Transverse colon (tissue), 4 donors: ENCODE results near the gene FAM114A2. TPM values are rescaled to one million over a fixed set of nuclear protein-coding genes. Genes with fewer than 3 reads are reported as not detected.

ENCODE experiments used
- DNase-seq: peaks from one replicate; pipeline ENCODE4 v3.0.0-alpha.2; 2019
- H3K27ac ChIP-seq, 4 donors: fragments of 200-600 bp; sonication (generic); 2 replicates each; pipeline ENCODE4 v1.5.1; 2016 to 2018; ENCODE audit warnings: inconsistent platforms in 4 of 4
- H3K27me3 ChIP-seq: fragments of 200-600 bp; sonication (generic); 2 replicates; pipeline ENCODE4 v1.5.1; 2017; ENCODE audit warnings: inconsistent platforms
- H3K36me3 ChIP-seq, 4 donors: fragments of 200-600 bp; sonication (generic); 2 replicates each; pipeline ENCODE4 v1.5.1; 2017 to 2019; ENCODE audit warnings: inconsistent platforms in 4 of 4
- H3K4me1 ChIP-seq, 4 donors: fragments of 200-600 bp; sonication (generic); 2 replicates each; pipeline ENCODE4 v1.5.1; 2017 to 2020; ENCODE audit warnings: inconsistent platforms in 4 of 4
- H3K4me3 ChIP-seq, 4 donors: fragments of 200-600 bp; sonication (generic); 1 replicate in 1 of 4; 2 replicates in 3 of 4; pipeline versions ENCODE4 v1.5.1 to v1.6.1; 2017 to 2019; ENCODE audit warnings: inconsistent platforms in 4 of 4
- H3K9me3 ChIP-seq, 2 donors: fragments of 200-600 bp; sonication (generic); 2 replicates each; pipeline ENCODE4 v1.5.1; 2017 to 2019; ENCODE audit warnings: inconsistent platforms in 2 of 2
- EP300 ChIP-seq: sonication (generic); formaldehyde crosslinking; IDR thresholded peaks from one replicate; pipeline ENCODE4 v1.6.1; 2017; ENCODE audit warnings: antibody characterized with exemption, low read depth
- POLR2A ChIP-seq: fragments of 450-650 bp; IDR thresholded peaks from one replicate; pipeline ENCODE4 v1.6.1; 2016; ENCODE audit warnings: antibody characterized with exemption, mild to moderate bottlenecking, moderate library complexity
- POLR2AphosphoS5 ChIP-seq, 3 donors: sonication (generic); formaldehyde crosslinking; IDR thresholded peaks; one replicate each; pipeline ENCODE4 v1.6.1; 2016; ENCODE audit warnings: antibody characterized with exemption in 3 of 3
- WGBS, 2 donors: methylation state at CpG; one replicate each; pipeline ENCODE4 v1.1.5; 2018; ENCODE audit warnings: low coverage in 1 of 2; 5-methylcytosine and 5-hydroxymethylcytosine counted together
- in situ Hi-C, 4 donors: fragments of 200-750 bp; cut with MboI; loops; one replicate each; pipeline versions ENCODE4 v1.15.0 to v1.15.1; 2017; ENCODE audit warnings: low sequenced_read_pairs in 3 of 4, low pct_ligation_motif_present in 1 of 4, low pct_unique_long_range_greater_than_20kb in 1 of 4
- intact Hi-C: fragments of 100-400 bp; cut with DNase I; formaldehyde crosslinking; loops from one replicate; pipeline ENCODE4 v1.15.1; 2023; ENCODE audit warnings: low total_unique reads
- total RNA-seq, 4 donors: library from RNA; depleted of rRNA; stranded (reverse); fragments of >200 nt; gene quantifications; one replicate each; pipeline ENCODE4 v1.1.0, GENCODE V29; 2016
- TF ChIP-seq, protein P1 (sequence below), 5 experiments: fragments of 200-600 bp in 3 of 5; fragments of 450-650 bp in 2 of 5; sonication (generic) in 3 of 5; IDR thresholded peaks; 1 replicate in 2 of 5; 2 replicates in 3 of 5; pipeline ENCODE4 v1.5.1; 2016 to 2017; ENCODE audit warnings: antibody characterized with exemption in 5 of 5, inconsistent platforms in 3 of 5, mild to moderate bottlenecking in 2 of 5, moderate library complexity in 1 of 5

Gene FAM114A2
- total RNA-seq, 4 donors from 2014 or later, result 4.5 to 18.0 (median 10.6) TPM

- 60 to 66% methylated on average over 1 to 6 of the region's 6 CpGs for WGBS, 2 donors
These were observed 20.3 kb upstream of the FAM114A2 start for GRCh38 chr5:154059039-154059430.

GRCh38 chr5:154058055-154059038 lies 19.6 kb upstream of the FAM114A2 start:
- Histone ChIP-seq H3K9me3 (no peaks in the 10 kb centered on the region), H3K4me3 (no peak overlapping the region), H3K27me3 (no peaks in the 10 kb centered on the region), H3K36me3 (peaks cover 0 to 15% (median 0%) of the 10 kb centered on the region in 4 donors), H3K27ac (no peak overlapping the region), H3K4me1 (peaks cover 0 to 4% (median 2%) of the 10 kb centered on the region in 4 donors)
- in situ Hi-C loops (no loop called here), intact Hi-C loops (no loop called here)
- 64 to 82% methylated on average over 4 to 10 of the region's 10 CpGs for WGBS, 2 donors
- no peak for TF ChIP-seq POLR2A
- TF ChIP-seq, protein P1, sequence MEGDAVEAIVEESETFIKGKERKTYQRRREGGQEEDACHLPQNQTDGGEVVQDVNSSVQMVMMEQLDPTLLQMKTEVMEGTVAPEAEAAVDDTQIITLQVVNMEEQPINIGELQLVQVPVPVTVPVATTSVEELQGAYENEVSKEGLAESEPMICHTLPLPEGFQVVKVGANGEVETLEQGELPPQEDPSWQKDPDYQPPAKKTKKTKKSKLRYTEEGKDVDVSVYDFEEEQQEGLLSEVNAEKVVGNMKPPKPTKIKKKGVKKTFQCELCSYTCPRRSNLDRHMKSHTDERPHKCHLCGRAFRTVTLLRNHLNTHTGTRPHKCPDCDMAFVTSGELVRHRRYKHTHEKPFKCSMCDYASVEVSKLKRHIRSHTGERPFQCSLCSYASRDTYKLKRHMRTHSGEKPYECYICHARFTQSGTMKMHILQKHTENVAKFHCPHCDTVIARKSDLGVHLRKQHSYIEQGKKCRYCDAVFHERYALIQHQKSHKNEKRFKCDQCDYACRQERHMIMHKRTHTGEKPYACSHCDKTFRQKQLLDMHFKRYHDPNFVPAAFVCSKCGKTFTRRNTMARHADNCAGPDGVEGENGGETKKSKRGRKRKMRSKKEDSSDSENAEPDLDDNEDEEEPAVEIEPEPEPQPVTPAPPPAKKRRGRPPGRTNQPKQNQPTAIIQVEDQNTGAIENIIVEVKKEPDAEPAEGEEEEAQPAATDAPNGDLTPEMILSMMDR (IDR thresholded peaks at IDR 0.05), result no peak
- no peak for TF ChIP-seq POLR2AphosphoS5 (IDR thresholded peaks at IDR 0.05)
- TF ChIP-seq EP300, result no peak
- DNase-seq, result peak; percentile 26

More at GRCh38 chr5:154059039-154059430, 20.3 kb upstream of the FAM114A2 start:
- H3K27me3 ChIP-seq, result no peaks in the 10 kb centered on the region
- no peaks in the 10 kb centered on the region for H3K9me3 ChIP-seq
- no peak for DNase-seq
- TF ChIP-seq POLR2AphosphoS5 (IDR thresholded peaks at IDR 0.05) (no peak), EP300 (no peak), POLR2A (no peak)
- TF ChIP-seq, protein P1 (IDR thresholded peaks at IDR 0.05), result no peak
- H3K27ac ChIP-seq, result no peak overlapping the region
- peaks cover 0 to 4% (median 2%) of the 10 kb centered on the region in 4 donors for H3K4me1 ChIP-seq
- H3K4me3 ChIP-seq, result no peak overlapping the region
- H3K36me3 ChIP-seq, result peaks cover 0 to 10% (median 0%) of the 10 kb centered on the region in 4 donors
- intact Hi-C loops, result no loop called here
- in situ Hi-C loops, result no loop called here

GRCh38 chr5:154055201-154055600 lies 16.5 kb upstream of the FAM114A2 start:
- H3K36me3 ChIP-seq, result peaks cover 0 to 24% (median 2%) of the 10 kb centered on the region in 4 donors
- H3K27ac ChIP-seq, result no peak overlapping the region
- H3K4me1 ChIP-seq, result peaks cover 0 to 4% (median 2%) of the 10 kb centered on the region in 4 donors
- in situ Hi-C loops, result no loop called here
- H3K27me3 ChIP-seq, result no peaks in the 10 kb centered on the region
- WGBS, 2 donors, result 94 to 95% methylated on average over 2 of the region's 2 CpGs
- intact Hi-C loops, result no loop called here
- no peak overlapping the region for H3K4me3 ChIP-seq
- no peak for DNase-seq
- TF ChIP-seq POLR2A, result no peak
- TF ChIP-seq, protein P1 (IDR thresholded peaks at IDR 0.05), result no peak
- TF ChIP-seq POLR2AphosphoS5 (IDR thresholded peaks at IDR 0.05), result no peak
- no peak for TF ChIP-seq EP300
- no peaks in the 10 kb centered on the region for H3K9me3 ChIP-seq

GRCh38 chr5:154053468-154053867 lies 14.8 kb upstream of the FAM114A2 start:
- no peak overlapping the region for H3K27ac ChIP-seq
- TF ChIP-seq POLR2A (no peak), EP300 (no peak)
- peaks cover 0 to 24% (median 2%) of the 10 kb centered on the region in 4 donors for H3K36me3 ChIP-seq
- H3K27me3 ChIP-seq, result no peaks in the 10 kb centered on the region
- no peaks in the 10 kb centered on the region for H3K9me3 ChIP-seq
- peaks cover 0 to 4% (median 2%) of the 10 kb centered on the region in 4 donors for H3K4me1 ChIP-seq
- in situ Hi-C loops, result no loop called here
- H3K4me3 ChIP-seq, result no peak overlapping the region
- no peak for DNase-seq
- intact Hi-C loops, result no loop called here
- WGBS, 2 donors, result 81 to 89% methylated on average over 4 of the region's 4 CpGs
